Small intestine (tissue), 7 donors: Measurements from ENCODE around the gene PCBP3. TPM values are rescaled to one million over a fixed set of nuclear protein-coding genes. Genes with fewer than 3 reads are reported as not detected.
"Not testable (repeated sequence)": the region's sequence is repeated elsewhere in the genome, so short reads cannot be mapped to it uniquely, and the experiment has no call there.

Experiments used
- DNase-seq, 2 donors: peaks; one replicate each; pipeline versions ENCODE4 v3.0.0 to v3.0.0-alpha.2; 2013
- FAIRE-seq: peaks from 2 replicates; lab custom pipeline; 2012; peaks lifted over from hg19 to GRCh38; lab: Jason Lieb, UNC
- H3K27ac ChIP-seq, 3 donors: one replicate each; pipeline ENCODE4 v1.5.1; 2013; ENCODE audit warnings: low read length in 2 of 3, mild to moderate bottlenecking in 2 of 3, control low read depth in 1 of 3, inconsistent platforms in 1 of 3, low read depth in 1 of 3, moderate library complexity in 1 of 3
- H3K27me3 ChIP-seq, 3 donors: one replicate each; pipeline ENCODE4 v1.6.1; 2013; ENCODE audit warnings: low read length in 3 of 3, inconsistent platforms in 1 of 3; ENCODE audit not compliant: control insufficient read depth in 3 of 3, insufficient read depth in 3 of 3
- H3K36me3 ChIP-seq, 3 donors: one replicate each; pipeline ENCODE4 v1.6.1; 2013; ENCODE audit warnings: low read length in 3 of 3, inconsistent platforms in 1 of 3, low read depth in 1 of 3, mild to moderate bottlenecking in 1 of 3, moderate library complexity in 1 of 3; ENCODE audit not compliant: control insufficient read depth in 3 of 3, insufficient read depth in 2 of 3
- H3K4me1 ChIP-seq, 3 donors: one replicate each; pipeline ENCODE4 v1.6.1; 2013; ENCODE audit warnings: low read length in 2 of 3, inconsistent platforms in 1 of 3, low read depth in 1 of 3, mild to moderate bottlenecking in 1 of 3, moderate library complexity in 1 of 3; ENCODE audit not compliant: control insufficient read depth in 3 of 3, insufficient read depth in 2 of 3
- H3K4me3 ChIP-seq, 3 donors: one replicate each; pipeline ENCODE4 v1.5.1; 2013; ENCODE audit warnings: low read length in 3 of 3, control low read depth in 1 of 3, inconsistent platforms in 1 of 3, low read depth in 1 of 3, mild to moderate bottlenecking in 1 of 3, moderate library complexity in 1 of 3
- H3K9me3 ChIP-seq, 2 donors: one replicate each; pipeline ENCODE4 v1.6.1; 2013; ENCODE audit warnings: low read depth in 1 of 2, low read length in 1 of 2; ENCODE audit not compliant: control insufficient read depth in 2 of 2, insufficient read depth in 1 of 2
- WGBS, 3 donors: extraction: QIAGEN DNeasy Blood & Tissue Kit; methylation state at CpG; one replicate each; pipeline ENCODE4 v1.1.7; 2013; 5-methylcytosine and 5-hydroxymethylcytosine counted together
- polyA plus RNA-seq, 4 donors: library from polyadenylated mRNA; stranded (reverse) in 3 of 4; unstranded in 1 of 4; fragments of 200-250 nt in 3 of 4; fragments of 120-200 nt in 1 of 4; gene quantifications; one replicate each; pipeline versions ENCODE4 v1.2.1 to v1.2.3, GENCODE V29; 2013
- donor health status: healthy with polysubstance abuse.
- donor health status: control.
- donor health status: control.
- donor health status: Bipolar disorder and iron deficiency.
- donor health status: healthy.

The PCBP3 gene
- polyA plus RNA-seq, 4 donors = 0.81 to 8.2 (median 1.0) TPM; not detected in 1

- Histone ChIP-seq H3K27me3 (peaks cover 0 to 2% (median 0%) of the 10 kb centered on the region in 3 donors), H3K9me3 (no peaks in the 10 kb centered on the region), H3K4me1 (peaks cover 0 to 5% (median 0%) of the 10 kb centered on the region in 3 donors), H3K27ac (no peak overlapping the region), H3K36me3 (no peaks in the 10 kb centered on the region), H3K4me3 (no peak overlapping the region)
- FAIRE-seq (no peak), DNase-seq (no peak)
- 70 to 74% (median 72%) methylated on average over 11 of the region's 11 CpGs for WGBS, 3 donors
Observed at GRCh38 chr21:45892916-45893739, 249.6 kb downstream of the PCBP3 start.

GRCh38 chr21:45893740-45894449 lies 250.4 kb downstream of the PCBP3 start:
- peaks cover 0 to 5% (median 0%) of the 10 kb centered on the region in 3 donors for H3K4me1 ChIP-seq
- H3K9me3 ChIP-seq = no peaks in the 10 kb centered on the region
- peaks cover 0 to 2% (median 0%) of the 10 kb centered on the region in 3 donors for H3K27me3 ChIP-seq
- no peak for DNase-seq
- H3K36me3 ChIP-seq = no peaks in the 10 kb centered on the region
- 73 to 80% (median 75%) methylated on average over 16 of the region's 16 CpGs for WGBS, 3 donors
- H3K4me3 ChIP-seq = no peak overlapping the region
- FAIRE-seq = no peak
- H3K27ac ChIP-seq = no peak overlapping the region

- WGBS, 3 donors = 62 to 76% (median 67%) methylated on average over 9 of the region's 9 CpGs
- Histone ChIP-seq H3K27me3 (peaks cover 0 to 2% (median 0%) of the 10 kb centered on the region in 3 donors), H3K4me3 (no peak overlapping the region), H3K27ac (no peak overlapping the region), H3K36me3 (no peaks in the 10 kb centered on the region), H3K9me3 (no peaks in the 10 kb centered on the region), H3K4me1 (peaks cover 0 to 5% (median 0%) of the 10 kb centered on the region in 3 donors)
- FAIRE-seq (no peak), DNase-seq (no peak)
Observed at GRCh38 chr21:45894450-45894825, 250.9 kb downstream of the PCBP3 start.

GRCh38 chr21:45894906-45895777 lies 251.6 kb downstream of the PCBP3 start:
- peaks cover 0 to 2% (median 0%) of the 10 kb centered on the region in 3 donors for H3K27me3 ChIP-seq
- FAIRE-seq (no peak), DNase-seq (no peak)
- H3K4me3 ChIP-seq = no peak overlapping the region
- H3K27ac ChIP-seq = no peak overlapping the region
- no peaks in the 10 kb centered on the region for H3K9me3 ChIP-seq
- H3K4me1 ChIP-seq = peaks cover 0 to 5% (median 0%) of the 10 kb centered on the region in 3 donors
- no peaks in the 10 kb centered on the region for H3K36me3 ChIP-seq
- WGBS, 3 donors = 69 to 78% (median 72%) methylated on average over 22 of the region's 22 CpGs

- H3K9me3 ChIP-seq = no peaks in the 10 kb centered on the region
- peaks cover 0 to 5% (median 0%) of the 10 kb centered on the region in 3 donors for H3K4me1 ChIP-seq
- H3K27me3 ChIP-seq = no peaks in the 10 kb centered on the region
- no peaks in the 10 kb centered on the region for H3K36me3 ChIP-seq
- DNase-seq (no peak), FAIRE-seq (no peak)
- H3K4me3 ChIP-seq = no peak overlapping the region
- 86 to 87% (median 87%) methylated on average over 15 to 17 of the region's 17 CpGs for WGBS, 3 donors
- H3K27ac ChIP-seq = no peak overlapping the region
Observed at GRCh38 chr21:45895778-45896370, 252.3 kb downstream of the PCBP3 start.

- H3K9me3 ChIP-seq, H3K4me1 ChIP-seq, FAIRE-seq, H3K27me3 ChIP-seq, DNase-seq, H3K27ac ChIP-seq, H3K4me3 ChIP-seq, H3K36me3 ChIP-seq: not testable (repeated sequence)
- WGBS, 3 donors = 91 to 93% (median 92%) methylated on average over 18 of the region's 18 CpGs
Observed at GRCh38 chr21:45896431-45896830, 252.9 kb downstream of the PCBP3 start.

- no peak for DNase-seq
Observed at GRCh38 chr21:45897191-45898027, 253.9 kb downstream of the PCBP3 start.

More at GRCh38 chr21:45897191-45898027, 253.9 kb downstream of the PCBP3 start:
- 75 to 88% (median 82%) methylated on average over 25 of the region's 25 CpGs for WGBS, 3 donors
- Histone ChIP-seq H3K4me3 (no peak overlapping the region), H3K4me1 (no peaks in the 10 kb centered on the region), H3K27ac (no peak overlapping the region), H3K36me3 (no peaks in the 10 kb centered on the region), H3K27me3 (no peaks in the 10 kb centered on the region), H3K9me3 (no peaks in the 10 kb centered on the region)
- FAIRE-seq = no peak
